AG09309 (cell line): Measurements from ENCODE around the gene AHDC1.
A peak's percentile ranks its signal among the peaks of the same experiment; 100 is the strongest.

Experiments used
- DNase-seq: peaks from one replicate; pipeline ENCODE4 v3.0.0-alpha.2; 2010; ENCODE audit warnings: low read depth
- H3K4me3 ChIP-seq: 2 replicates; pipeline ENCODE4 v1.5.1; 2011; ENCODE audit warnings: mild to moderate bottlenecking, low read depth, low read length, moderate library complexity; ENCODE audit not compliant: control insufficient read depth
- TF ChIP-seq, protein P1 (sequence below): IDR thresholded peaks from 2 replicates; pipeline ENCODE4 v1.5.1; 2011; ENCODE audit warnings: mild to moderate bottlenecking, low read depth, low read length, inconsistent platforms; ENCODE audit not compliant: insufficient read depth, control insufficient read depth; ENCODE audit errors: missing control alignments

AHDC1 gene

GRCh38 chr1:27601771-27602461 lies 2.0 kb downstream of the AHDC1 start:
- DNase-seq = no peak
- TF ChIP-seq, protein P1, sequence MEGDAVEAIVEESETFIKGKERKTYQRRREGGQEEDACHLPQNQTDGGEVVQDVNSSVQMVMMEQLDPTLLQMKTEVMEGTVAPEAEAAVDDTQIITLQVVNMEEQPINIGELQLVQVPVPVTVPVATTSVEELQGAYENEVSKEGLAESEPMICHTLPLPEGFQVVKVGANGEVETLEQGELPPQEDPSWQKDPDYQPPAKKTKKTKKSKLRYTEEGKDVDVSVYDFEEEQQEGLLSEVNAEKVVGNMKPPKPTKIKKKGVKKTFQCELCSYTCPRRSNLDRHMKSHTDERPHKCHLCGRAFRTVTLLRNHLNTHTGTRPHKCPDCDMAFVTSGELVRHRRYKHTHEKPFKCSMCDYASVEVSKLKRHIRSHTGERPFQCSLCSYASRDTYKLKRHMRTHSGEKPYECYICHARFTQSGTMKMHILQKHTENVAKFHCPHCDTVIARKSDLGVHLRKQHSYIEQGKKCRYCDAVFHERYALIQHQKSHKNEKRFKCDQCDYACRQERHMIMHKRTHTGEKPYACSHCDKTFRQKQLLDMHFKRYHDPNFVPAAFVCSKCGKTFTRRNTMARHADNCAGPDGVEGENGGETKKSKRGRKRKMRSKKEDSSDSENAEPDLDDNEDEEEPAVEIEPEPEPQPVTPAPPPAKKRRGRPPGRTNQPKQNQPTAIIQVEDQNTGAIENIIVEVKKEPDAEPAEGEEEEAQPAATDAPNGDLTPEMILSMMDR = no peak
- H3K4me3 ChIP-seq = peak overlapping the region; percentile 80

- TF ChIP-seq, protein P1 = no peak
- no peak for DNase-seq
- H3K4me3 ChIP-seq = peak overlapping the region; percentile 80
Observed at GRCh38 chr1:27601321-27601770, 2.6 kb downstream of the AHDC1 start.

DNA sequence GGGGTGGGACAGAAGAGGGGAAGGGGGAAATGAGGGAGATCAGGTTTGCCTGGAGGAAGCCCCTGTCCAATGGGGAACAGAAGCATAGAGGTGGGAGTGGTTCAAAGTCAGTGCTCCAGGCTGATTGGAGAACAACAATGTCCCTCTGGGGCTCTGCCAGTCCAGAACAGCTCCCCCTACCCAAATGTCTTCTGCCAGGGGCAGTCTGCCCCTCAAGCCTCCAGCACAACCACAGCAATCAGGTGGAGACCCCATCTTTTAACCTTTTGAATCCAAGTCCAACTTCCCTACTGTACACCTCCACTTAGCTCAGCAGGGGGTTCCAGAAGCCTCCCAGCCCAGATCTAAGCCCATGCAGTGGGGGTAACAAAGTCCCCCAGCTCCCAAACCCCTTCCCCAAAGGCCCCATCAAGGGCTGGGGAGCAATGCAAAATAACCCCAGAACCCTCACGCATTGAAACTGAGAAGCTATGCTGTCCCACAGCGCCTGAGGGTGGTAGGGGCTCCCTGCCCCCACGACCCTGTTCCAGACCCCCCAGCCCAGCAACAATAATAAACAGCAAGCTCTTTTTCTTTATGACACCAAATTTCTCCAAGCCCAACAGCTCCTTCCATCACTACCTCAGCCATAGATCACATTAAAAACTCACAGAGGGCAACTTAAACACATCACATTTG lies 3.3 kb downstream of the AHDC1 start:
- DNase-seq = no peak
- no peak overlapping the region for H3K4me3 ChIP-seq
- TF ChIP-seq, protein P1 = no peak

GRCh38 chr1:27599605-27600497 lies 4.1 kb downstream of the AHDC1 start:
- no peak overlapping the region for H3K4me3 ChIP-seq
- no peak for DNase-seq
- TF ChIP-seq, protein P1 = no peak

GRCh38 chr1:27598902-27599528 lies 4.9 kb downstream of the AHDC1 start:
- TF ChIP-seq, protein P1 = no peak
- H3K4me3 ChIP-seq = no peak overlapping the region; the same call in 1 of the 2 replicates
- DNase-seq = no peak

DNA sequence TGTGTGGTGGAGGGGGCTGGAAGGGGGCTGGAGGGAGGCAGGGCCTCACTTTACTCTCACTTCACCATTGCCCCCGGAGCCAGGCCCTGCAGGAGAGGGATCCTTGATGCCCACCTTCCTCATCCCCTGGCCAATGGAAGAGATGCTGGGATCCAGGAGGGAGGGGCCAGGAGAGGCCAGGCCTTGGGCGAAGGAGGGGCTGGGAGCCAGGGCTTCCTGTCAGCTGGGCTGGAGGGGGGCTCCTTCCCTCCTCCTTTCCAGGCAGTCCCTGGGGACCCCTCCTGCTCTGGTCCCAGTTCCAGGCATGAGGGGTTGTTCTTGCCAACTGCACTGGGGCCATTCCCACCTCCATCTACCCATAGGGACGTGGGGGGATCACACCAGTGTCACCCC lies 5.7 kb downstream of the AHDC1 start:
- no peak overlapping the region for H3K4me3 ChIP-seq
- DNase-seq = no peak
- TF ChIP-seq, protein P1 = no peak
